Measurements from ENCODE around the gene DOK6. TPM values are rescaled to one million over a fixed set of nuclear protein-coding genes. Genes with fewer than 3 reads are reported as not detected.

The DOK6 gene
- total RNA-seq, 2 experiments from 2014 or later = not detected

GRCh38 chr18:69455125-69455524 lies 54.4 kb downstream of the DOK6 start:
- Mint-ChIP-seq H3K36me3 (ENCODE audit: low read depth) (no peaks in the 10 kb centered on the region), H3K27ac (no peak overlapping the region), H3K27me3 (ENCODE audit: low read depth) (no peaks in the 10 kb centered on the region), H3K4me1 (ENCODE audit: low read depth) (no peaks in the 10 kb centered on the region), H3K4me3 (no peak overlapping the region), H3K9me3 (ENCODE audit: insufficient read depth) (no peaks in the 10 kb centered on the region)
- DNase-seq = no peak
- ChIA-PET POLR2A (no interaction called here), CTCF (no interaction called here)
- ATAC-seq = no peak

GRCh38 chr18:69469444-69469919 lies 68.8 kb downstream of the DOK6 start:
- Mint-ChIP-seq H3K36me3 (ENCODE audit: low read depth) (no peaks in the 10 kb centered on the region), H3K27ac (peak overlapping the region; percentile 46), H3K4me1 (ENCODE audit: low read depth) (no peaks in the 10 kb centered on the region), H3K27me3 (ENCODE audit: low read depth) (no peaks in the 10 kb centered on the region), H3K4me3 (no peak overlapping the region), H3K9me3 (ENCODE audit: insufficient read depth) (no peaks in the 10 kb centered on the region)
- ChIA-PET POLR2A (no interaction called here), CTCF (no interaction called here)
- DNase-seq (peak; percentile 43), ATAC-seq (no peak)

- no peaks in the 10 kb centered on the region for H3K9me3 Mint-ChIP-seq (ENCODE audit: insufficient read depth)
- POLR2A ChIA-PET = no interaction called here
- H3K27me3 Mint-ChIP-seq (ENCODE audit: low read depth) = peaks cover 2% of the 10 kb centered on the region
- no peak for ATAC-seq
- H3K4me3 Mint-ChIP-seq = no peak overlapping the region
- CTCF ChIA-PET = no interaction called here
- H3K4me1 Mint-ChIP-seq (ENCODE audit: low read depth) = no peaks in the 10 kb centered on the region
- no peak for DNase-seq
- no peak overlapping the region for H3K27ac Mint-ChIP-seq
- H3K36me3 Mint-ChIP-seq (ENCODE audit: low read depth) = no peaks in the 10 kb centered on the region
These were observed 79.8 kb downstream of the DOK6 start for GRCh38 chr18:69480460-69480859.

GRCh38 chr18:69483574-69483973 lies 82.9 kb downstream of the DOK6 start:
- ChIA-PET POLR2A (no interaction called here), CTCF (no interaction called here)
- H3K4me1 Mint-ChIP-seq (ENCODE audit: low read depth) = no peaks in the 10 kb centered on the region
- H3K36me3 Mint-ChIP-seq (ENCODE audit: low read depth) = no peaks in the 10 kb centered on the region
- DNase-seq = no peak
- peaks cover 2% of the 10 kb centered on the region for H3K27me3 Mint-ChIP-seq (ENCODE audit: low read depth)
- H3K27ac Mint-ChIP-seq = no peak overlapping the region
- H3K9me3 Mint-ChIP-seq (ENCODE audit: insufficient read depth) = no peaks in the 10 kb centered on the region
- ATAC-seq = no peak
- H3K4me3 Mint-ChIP-seq = no peak overlapping the region

GRCh38 chr18:69484699-69485396 lies 84.2 kb downstream of the DOK6 start:
- CTCF ChIA-PET = no interaction called here
- H3K4me3 Mint-ChIP-seq = no peak overlapping the region
- POLR2A ChIA-PET = no interaction called here

GRCh38 chr18:69487488-69488394 lies 87.1 kb downstream of the DOK6 start:
- ATAC-seq (no peak), DNase-seq (no peak)
- Mint-ChIP-seq H3K36me3 (ENCODE audit: low read depth) (no peaks in the 10 kb centered on the region), H3K9me3 (ENCODE audit: insufficient read depth) (no peaks in the 10 kb centered on the region), H3K4me3 (no peak overlapping the region), H3K27ac (no peak overlapping the region), H3K4me1 (ENCODE audit: low read depth) (no peaks in the 10 kb centered on the region), H3K27me3 (ENCODE audit: low read depth) (peaks cover 2% of the 10 kb centered on the region)
- ChIA-PET POLR2A (no interaction called here), CTCF (no interaction called here)

More at GRCh38 chr18:69484699-69485396, 84.2 kb downstream of the DOK6 start:
- Mint-ChIP-seq H3K27me3 (ENCODE audit: low read depth) (peaks cover 2% of the 10 kb centered on the region), H3K9me3 (ENCODE audit: insufficient read depth) (no peaks in the 10 kb centered on the region), H3K4me1 (ENCODE audit: low read depth) (no peaks in the 10 kb centered on the region), H3K27ac (no peak overlapping the region), H3K36me3 (ENCODE audit: low read depth) (no peaks in the 10 kb centered on the region)
- DNase-seq (no peak), ATAC-seq (no peak)

- ChIA-PET POLR2A (interaction anchor here (0.6 kb wide), 1 partner anchor 409 kb away, joined by 4 read pairs; no protein-coding TSS in a partner anchor), CTCF (no interaction called here)
- H3K9me3 Mint-ChIP-seq (ENCODE audit: insufficient read depth) = no peaks in the 10 kb centered on the region
These were observed 89.4 kb downstream of the DOK6 start for GRCh38 chr18:69490072-69490471.

GRCh38 chr18:69490813-69491212 lies 90.1 kb downstream of the DOK6 start:
- ChIA-PET CTCF (no interaction called here), POLR2A (no interaction called here)
- no peaks in the 10 kb centered on the region for H3K36me3 Mint-ChIP-seq (ENCODE audit: low read depth)
- no peaks in the 10 kb centered on the region for H3K9me3 Mint-ChIP-seq (ENCODE audit: insufficient read depth)
- H3K4me1 Mint-ChIP-seq (ENCODE audit: low read depth) = no peaks in the 10 kb centered on the region
- H3K4me3 Mint-ChIP-seq = no peak overlapping the region
- no peak overlapping the region for H3K27ac Mint-ChIP-seq
- no peaks in the 10 kb centered on the region for H3K27me3 Mint-ChIP-seq (ENCODE audit: low read depth)
- DNase-seq (no peak), ATAC-seq (no peak)

More at GRCh38 chr18:69490072-69490471, 89.4 kb downstream of the DOK6 start:
- H3K27me3 Mint-ChIP-seq (ENCODE audit: low read depth) = peaks cover 2% of the 10 kb centered on the region
- H3K4me3 Mint-ChIP-seq = no peak overlapping the region
- ATAC-seq = no peak
- no peaks in the 10 kb centered on the region for H3K4me1 Mint-ChIP-seq (ENCODE audit: low read depth)
- H3K36me3 Mint-ChIP-seq (ENCODE audit: low read depth) = no peaks in the 10 kb centered on the region
- H3K27ac Mint-ChIP-seq = no peak overlapping the region
- no peak for DNase-seq

GRCh38 chr18:69491576-69491975 lies 90.9 kb downstream of the DOK6 start:
- ATAC-seq = no peak
- CTCF ChIA-PET = no interaction called here

GRCh38 chr18:69492861-69493260 lies 92.2 kb downstream of the DOK6 start:
- Mint-ChIP-seq H3K9me3 (ENCODE audit: insufficient read depth) (no peaks in the 10 kb centered on the region), H3K4me3 (no peak overlapping the region), H3K27ac (no peak overlapping the region), H3K4me1 (ENCODE audit: low read depth) (no peaks in the 10 kb centered on the region), H3K36me3 (ENCODE audit: low read depth) (no peaks in the 10 kb centered on the region), H3K27me3 (ENCODE audit: low read depth) (no peaks in the 10 kb centered on the region)
- DNase-seq = no peak
- ChIA-PET CTCF (no interaction called here), POLR2A (no interaction called here)
- no peak for ATAC-seq

More at GRCh38 chr18:69491576-69491975, 90.9 kb downstream of the DOK6 start:
- Mint-ChIP-seq H3K4me3 (no peak overlapping the region), H3K9me3 (ENCODE audit: insufficient read depth) (no peaks in the 10 kb centered on the region), H3K27ac (no peak overlapping the region), H3K4me1 (ENCODE audit: low read depth) (no peaks in the 10 kb centered on the region), H3K27me3 (ENCODE audit: low read depth) (no peaks in the 10 kb centered on the region), H3K36me3 (ENCODE audit: low read depth) (no peaks in the 10 kb centered on the region)
- DNase-seq = no peak
- POLR2A ChIA-PET = no interaction called here

GRCh38 chr18:69494841-69495240 lies 94.2 kb downstream of the DOK6 start:
- no peaks in the 10 kb centered on the region for H3K4me1 Mint-ChIP-seq (ENCODE audit: low read depth)
- no peak for ATAC-seq
- no peak for DNase-seq
- POLR2A ChIA-PET = no interaction called here
- H3K27ac Mint-ChIP-seq = no peak overlapping the region
- H3K36me3 Mint-ChIP-seq (ENCODE audit: low read depth) = no peaks in the 10 kb centered on the region
- no peak overlapping the region for H3K4me3 Mint-ChIP-seq
- no peaks in the 10 kb centered on the region for H3K9me3 Mint-ChIP-seq (ENCODE audit: insufficient read depth)
- CTCF ChIA-PET = no interaction called here
- no peaks in the 10 kb centered on the region for H3K27me3 Mint-ChIP-seq (ENCODE audit: low read depth)

GRCh38 chr18:69495338-69495737 lies 94.7 kb downstream of the DOK6 start:
- no peak for DNase-seq
- POLR2A ChIA-PET = no interaction called here
- no peak for ATAC-seq

More at GRCh38 chr18:69495338-69495737, 94.7 kb downstream of the DOK6 start:
- CTCF ChIA-PET = no interaction called here
- Mint-ChIP-seq H3K27me3 (ENCODE audit: low read depth) (no peaks in the 10 kb centered on the region), H3K27ac (no peak overlapping the region), H3K9me3 (ENCODE audit: insufficient read depth) (no peaks in the 10 kb centered on the region), H3K4me1 (ENCODE audit: low read depth) (no peaks in the 10 kb centered on the region), H3K4me3 (no peak overlapping the region), H3K36me3 (ENCODE audit: low read depth) (no peaks in the 10 kb centered on the region)
